Fibroblast of peridontal ligament (primary cell): ENCODE measurements around the gene RERE.
"Not testable (repeated sequence)": the region's sequence is repeated elsewhere in the genome, so short reads cannot be mapped to it uniquely, and the experiment has no call there.

ENCODE experiments used
- DNase-seq: peaks from one replicate; pipeline ENCODE4 v3.0.0-alpha.2; 2010; ENCODE audit errors: extremely low read depth

Gene RERE

DNA sequence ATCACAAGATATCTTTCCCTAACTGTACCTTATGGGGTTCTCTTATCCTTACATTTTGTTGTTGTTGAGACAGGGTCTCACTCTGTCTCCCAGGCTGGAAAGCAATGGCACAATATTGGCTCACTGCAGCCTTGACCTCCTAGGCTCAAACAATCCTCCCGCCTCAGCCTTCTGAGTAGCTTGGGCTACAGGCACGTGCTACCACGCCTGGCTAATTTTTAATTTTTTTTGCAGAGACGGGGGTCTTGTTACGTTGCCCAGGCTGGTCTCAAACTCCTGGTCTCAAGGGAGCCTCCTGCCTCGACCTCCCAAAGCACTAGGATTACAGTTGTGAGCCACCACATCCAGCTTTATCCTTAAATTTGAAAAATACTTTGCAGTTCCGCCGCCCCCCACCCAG, 10.4 kb downstream of the RERE start:
- no peak for DNase-seq

DNA sequence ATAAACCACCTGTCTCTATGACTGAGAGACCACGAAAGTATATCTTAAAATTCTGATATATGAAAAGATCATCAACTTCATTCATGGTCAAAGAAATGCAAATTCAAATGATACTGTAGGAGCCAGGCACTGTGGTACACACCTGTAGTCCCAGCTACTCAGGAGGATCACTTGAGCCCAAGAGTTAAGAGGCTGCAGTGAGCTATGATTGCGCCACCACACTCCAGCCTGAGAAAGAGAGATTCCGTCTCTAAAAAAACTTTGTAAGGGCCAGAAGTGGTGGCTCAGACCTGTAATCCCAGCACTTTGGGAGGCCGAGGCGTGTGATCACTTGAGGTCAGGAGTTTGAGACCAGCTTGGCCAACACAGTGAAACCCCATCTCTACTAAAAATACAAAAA, 17.0 kb downstream of the RERE start:
- no peak for DNase-seq

- DNase-seq: no peak
These were observed 20.2 kb downstream of the RERE start for GRCh38 chr1:8797216-8797615.

- DNase-seq: no peak
These were observed 20.6 kb downstream of the RERE start for GRCh38 chr1:8796812-8797211.

DNA sequence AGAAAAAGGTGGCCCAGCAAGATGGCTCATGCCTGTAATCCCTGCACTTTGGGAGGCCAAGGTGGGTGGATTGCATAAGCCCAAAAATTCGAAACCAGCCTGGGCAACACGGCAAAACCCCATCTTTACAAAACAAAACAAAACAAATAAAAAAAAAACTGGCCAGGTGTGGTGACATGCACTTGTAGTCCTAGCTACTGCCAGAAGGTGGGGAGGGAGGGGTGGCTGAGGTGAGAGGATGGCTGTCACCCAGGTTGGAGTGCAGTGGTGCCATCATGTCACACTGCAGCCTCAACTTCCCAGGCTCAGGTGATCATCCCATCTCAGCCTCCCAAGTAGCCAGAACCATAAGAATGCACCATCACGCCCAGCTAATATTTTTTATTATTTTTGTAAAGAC, 22.8 kb downstream of the RERE start:
- no peak for DNase-seq

DNA sequence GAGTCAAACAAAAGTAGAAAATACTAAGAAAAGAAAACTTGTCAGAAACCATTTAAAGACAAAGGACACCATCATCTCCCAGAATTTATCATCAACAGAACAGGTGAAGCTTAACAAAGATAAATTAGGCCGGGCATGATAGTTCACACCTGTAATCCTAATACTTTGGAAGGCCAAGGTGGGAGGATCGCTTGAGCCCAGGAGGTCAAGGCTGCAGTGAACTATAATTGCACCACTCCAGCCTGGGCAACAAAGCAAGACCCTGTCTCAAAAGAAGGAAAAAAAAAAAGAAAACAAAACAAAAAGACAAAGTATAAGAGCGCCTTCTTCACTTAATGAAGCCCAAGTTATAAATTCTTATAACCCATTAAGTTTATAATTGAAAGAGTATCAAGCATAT, 25.6 kb downstream of the RERE start:
- DNase-seq: no peak

DNA sequence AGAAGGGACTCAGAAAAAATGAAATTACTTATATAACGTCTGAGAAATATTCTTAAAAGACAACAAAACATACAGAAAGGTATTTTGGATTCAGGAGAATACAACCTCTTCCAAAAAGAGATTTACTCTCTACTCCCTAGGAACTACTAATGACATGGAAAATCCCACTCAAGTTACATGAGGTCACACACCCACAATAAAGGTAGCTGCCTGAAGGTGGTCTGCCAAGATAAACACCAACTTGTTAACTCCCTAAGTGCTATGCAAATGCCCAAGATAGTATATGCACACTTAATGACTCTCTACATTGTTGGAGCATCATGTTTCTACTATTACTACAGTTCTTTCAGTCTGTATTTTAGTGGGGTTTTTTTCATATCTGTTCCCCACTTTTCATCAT, 26.5 kb downstream of the RERE start:
- DNase-seq: no peak

- DNase-seq: no peak
These were observed 27.0 kb downstream of the RERE start for GRCh38 chr1:8790478-8790877.

DNA sequence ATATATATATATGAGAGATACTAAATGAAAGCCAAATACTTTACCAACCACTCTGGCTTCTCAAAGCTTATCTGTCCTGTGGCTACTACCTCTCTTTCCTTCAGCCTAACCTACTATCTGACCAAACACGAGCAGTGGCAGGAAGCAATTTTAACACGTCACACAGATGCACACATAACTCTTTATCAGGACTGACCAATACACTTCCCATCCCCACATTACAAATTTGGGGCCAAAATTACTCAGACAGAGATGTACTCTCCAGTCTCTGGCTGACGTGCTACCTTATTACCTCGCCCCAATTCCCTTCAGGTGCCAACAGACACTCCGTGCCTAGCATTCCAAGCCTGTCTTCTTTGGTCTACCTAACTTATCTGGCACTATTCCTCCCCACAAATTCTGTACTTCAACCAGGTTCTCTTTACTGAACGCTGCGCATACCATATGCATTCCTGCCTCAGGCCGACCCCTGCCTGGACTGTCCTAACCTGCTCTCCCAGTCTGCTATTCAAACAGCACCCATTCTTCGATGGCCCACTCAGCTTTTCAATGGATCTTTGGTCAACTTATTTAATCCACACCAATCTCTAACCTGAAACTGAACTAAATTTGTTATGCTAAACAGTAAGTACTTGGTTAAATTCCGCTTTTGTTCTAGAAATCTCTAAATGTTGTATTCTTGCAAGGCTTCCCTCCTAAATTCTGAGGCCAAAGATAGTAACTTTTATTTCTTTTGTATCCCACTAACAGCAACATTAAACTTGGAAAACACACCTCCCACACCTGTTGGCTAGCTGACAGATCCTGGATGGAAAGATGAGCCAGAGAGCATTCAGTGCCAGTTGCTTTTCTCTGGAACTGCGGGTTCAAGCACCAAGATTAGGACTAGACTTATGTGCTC, 27.9 kb downstream of the RERE start:
- no peak for DNase-seq

DNA sequence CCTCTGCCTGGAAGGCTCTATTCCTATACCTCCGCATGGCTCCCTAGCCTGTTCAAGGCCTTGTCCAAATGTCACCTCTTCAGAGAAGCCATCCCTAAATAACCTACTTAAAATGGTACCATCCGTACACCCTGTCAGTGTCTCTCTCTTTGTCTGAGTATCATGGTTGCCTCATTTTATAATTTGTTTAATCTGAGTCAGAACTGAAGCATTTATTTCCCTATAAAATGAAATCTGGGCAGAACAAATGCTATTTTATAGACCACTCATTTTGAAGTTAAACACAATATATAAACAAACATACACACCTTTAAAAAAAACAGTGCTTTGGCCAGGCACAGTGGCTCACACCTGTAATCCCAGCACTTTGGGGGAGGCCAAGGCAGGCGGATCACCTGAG, 30.2 kb downstream of the RERE start:
- no peak for DNase-seq

GRCh38 chr1:8786204-8786603, 31.2 kb downstream of the RERE start:
- DNase-seq: not testable (repeated sequence)

DNA sequence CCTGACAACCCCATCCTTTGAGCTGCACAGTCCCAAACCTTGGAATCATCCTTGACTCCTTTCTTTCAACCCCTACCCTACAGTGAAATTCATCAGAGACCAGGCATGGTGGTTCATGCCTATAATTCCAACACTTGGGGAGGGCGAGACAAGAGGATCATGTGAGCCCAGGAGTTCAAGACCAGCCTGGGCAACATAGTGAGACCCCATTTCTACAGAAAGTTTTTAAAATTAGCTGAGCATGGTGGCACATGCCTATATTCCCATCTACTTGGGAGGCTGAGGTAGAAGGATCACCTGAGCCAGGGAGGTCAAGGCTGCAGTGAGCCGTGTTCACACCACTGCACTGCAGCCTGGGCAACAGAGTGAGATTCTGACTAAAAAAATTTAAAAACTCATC, 34.5 kb downstream of the RERE start:
- no peak for DNase-seq

- peak; percentile 8 for DNase-seq
These were observed 35.3 kb downstream of the RERE start for GRCh38 chr1:8782001-8782620.

DNA sequence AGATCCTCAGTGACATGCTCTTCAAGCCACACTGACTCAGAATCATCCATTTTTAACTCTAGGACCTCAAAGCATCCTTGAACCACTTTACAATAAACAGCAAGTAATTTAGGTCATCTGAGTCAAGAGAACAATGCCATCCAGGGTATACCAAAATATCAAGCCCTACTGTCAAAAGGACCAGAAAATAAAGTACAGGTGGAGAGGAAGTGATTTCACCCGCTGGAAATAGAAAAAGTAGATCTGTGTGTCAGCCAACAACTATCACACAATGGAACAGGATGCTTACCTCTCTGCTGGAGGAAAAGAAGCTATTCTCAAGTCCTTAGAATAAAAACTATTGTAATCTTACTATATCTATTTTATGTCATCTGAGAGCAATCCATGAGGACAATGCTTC, 37.0 kb downstream of the RERE start:
- no peak for DNase-seq

DNA sequence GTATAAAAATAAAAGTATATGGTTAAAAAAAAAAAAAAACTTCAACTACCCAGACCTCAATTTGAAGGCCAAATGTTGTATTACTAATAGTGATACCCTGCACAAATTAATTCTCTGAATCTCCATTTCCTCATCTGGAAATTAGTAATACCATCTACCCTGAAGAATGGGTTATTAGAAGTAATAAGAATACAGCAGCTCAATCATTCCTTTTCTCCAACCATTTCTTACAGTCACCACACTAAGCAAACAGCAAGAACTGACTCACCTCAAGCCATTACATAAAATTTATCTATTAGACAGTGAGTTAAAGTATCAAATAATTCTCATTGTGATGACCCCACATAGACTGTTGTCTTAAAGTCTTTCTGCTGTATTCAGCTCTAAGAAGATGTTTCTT, 39.6 kb downstream of the RERE start:
- no peak for DNase-seq

DNA sequence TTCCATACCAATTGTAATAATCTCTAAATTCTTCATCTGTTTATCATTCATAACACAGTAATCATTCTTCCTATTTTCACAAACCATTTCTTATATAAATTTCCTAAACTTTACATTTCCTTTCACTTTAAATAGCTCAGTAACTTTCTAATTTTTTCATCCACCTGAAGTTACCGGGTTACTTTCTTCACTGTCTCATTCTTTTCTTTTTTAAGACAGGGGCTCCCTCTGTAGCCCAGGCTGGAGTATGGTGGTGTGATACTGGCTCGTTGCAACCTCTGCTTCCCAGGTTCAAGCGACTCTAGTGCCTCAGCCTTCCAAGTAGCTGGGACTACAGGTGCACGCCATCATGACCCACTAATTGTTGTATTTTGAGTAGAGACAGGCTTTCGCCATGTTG, 41.3 kb downstream of the RERE start:
- no peak for DNase-seq

DNA sequence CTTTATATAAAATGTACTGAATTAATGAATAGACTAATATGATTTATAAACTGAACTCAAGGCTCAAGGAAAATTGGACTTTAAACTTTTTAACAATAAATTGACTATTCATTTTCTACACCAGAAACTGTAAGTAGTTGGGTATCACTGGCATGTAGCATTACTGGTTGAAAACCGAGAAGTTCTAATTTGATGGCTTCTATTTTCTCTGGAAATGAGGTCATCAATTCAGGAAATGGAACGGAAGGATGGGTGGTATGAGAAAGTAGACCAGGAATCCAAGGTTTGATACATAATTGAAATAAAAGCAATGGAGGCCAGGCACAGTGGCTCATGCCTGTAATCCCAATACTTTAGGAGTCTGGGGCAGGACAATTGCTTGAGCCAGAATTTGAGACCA, 50.4 kb downstream of the RERE start:
- no peak for DNase-seq

DNA sequence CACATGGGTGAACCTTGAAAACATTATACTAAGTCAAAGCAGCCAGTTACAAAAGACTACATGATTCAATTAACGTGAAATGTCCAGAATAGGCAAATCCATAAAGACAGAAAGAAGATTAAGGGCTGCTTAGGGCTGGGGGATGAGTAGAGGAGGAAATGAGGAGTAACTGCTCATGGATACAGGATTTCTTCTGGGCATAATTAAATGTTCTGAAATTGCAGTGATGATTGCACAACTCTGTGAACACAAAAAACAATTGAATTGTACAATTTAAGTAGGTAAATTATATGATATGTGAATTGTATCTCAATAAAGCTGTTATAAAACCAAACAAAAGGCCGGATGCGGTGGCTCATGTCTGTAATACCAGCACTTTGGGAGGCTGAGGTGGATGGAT, 52.2 kb downstream of the RERE start:
- peak; percentile 28 for DNase-seq

DNA sequence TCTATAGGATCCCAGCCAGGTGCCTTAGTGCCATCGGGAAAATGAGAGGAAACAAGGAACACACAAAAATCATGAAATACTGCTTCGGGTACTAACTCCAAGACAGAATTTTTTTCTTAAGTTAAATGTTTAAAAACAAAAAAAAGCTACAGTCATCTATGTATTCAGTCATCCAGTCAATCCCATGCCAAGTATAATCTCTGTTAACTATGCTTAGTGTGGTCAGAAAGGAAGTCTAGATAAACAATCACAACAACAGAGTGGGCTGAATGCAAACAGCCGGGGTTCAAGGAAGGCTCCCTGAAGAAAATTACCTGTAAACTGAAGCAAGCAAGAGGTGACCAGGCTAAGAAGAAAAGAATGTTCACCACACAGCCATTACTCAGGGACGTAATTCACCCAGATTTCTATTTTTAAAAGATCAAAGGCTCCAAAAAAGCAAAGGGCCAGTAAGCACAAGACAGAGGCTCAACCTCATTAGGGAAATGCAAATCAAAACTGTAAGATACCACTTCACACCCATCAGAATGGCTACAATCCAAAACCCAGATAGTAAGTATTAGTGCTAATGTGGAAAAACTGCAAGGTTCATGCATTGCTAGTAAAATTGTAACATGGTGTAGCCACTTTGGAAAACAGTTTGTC, 53.0 kb downstream of the RERE start:
- DNase-seq: peak; percentile 33

DNA sequence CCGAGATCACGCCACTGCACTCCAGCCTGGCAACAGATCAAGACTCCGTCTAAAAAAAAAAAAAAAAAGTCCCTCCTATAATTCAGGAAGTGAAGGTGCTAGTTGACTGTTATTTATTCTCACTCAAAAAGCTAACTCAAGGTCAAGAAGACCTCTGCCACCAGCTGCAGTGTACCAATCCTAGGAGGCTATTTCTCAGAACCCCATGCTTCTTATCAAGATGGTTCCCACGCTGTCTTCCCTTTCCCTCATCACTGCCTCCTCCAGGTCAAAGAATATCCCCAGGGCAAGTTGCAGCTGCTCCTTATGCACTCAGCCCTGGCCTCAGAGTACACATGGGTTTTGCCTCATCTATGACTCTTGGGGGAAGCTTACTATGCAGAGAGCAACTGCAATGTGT, 53.6 kb downstream of the RERE start:
- DNase-seq: no peak

DNA sequence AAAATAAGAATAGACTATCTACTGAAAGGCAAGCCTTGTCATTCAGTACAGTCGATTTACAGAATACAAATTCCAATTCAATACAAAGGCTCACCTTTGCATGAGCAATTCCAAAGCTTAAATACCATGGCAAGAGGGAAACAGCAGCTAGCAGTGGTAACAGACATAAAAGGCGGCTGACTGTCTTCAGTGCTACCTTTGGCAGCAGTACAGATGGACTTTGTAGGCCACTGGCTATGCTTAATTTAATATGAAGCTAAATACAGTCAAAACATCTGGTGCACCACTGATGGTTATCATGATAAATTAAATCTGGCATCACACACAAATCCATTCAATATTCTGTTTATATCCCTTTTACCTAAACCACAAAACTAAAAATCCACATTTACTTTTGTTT, 62.4 kb downstream of the RERE start:
- no peak for DNase-seq

DNA sequence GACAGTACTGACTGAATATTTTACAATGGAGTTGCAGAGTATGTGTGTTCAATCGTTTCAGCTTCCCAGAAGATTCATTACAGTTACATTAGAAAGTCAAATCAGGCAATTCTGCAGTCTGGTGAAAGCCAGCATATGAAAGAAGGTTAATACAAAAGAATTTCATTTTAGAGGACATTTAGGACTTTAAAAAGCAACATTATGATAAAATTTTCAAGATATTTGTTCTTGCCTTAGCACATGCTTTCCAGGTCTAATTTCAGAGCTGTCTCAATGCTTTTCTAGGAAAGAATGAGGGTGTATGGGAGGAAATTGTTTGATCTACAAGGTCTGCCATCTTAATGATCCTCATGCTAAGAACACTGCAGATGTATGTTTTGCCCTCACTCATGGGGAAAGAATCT, 63.2 kb downstream of the RERE start:
- no peak for DNase-seq

GRCh38 chr1:8753736-8754135, 63.7 kb downstream of the RERE start:
- DNase-seq: no peak
